Stimulated activated CD8-positive, alpha-beta memory T cell treated with anti-CD3 and anti-CD28 coated beads, Interleukin-7, amount 100 ng/mL, for 48 hours (primary cell): ENCODE data around the gene TGFB1.
"Not testable (repeated sequence)": the region's sequence is repeated elsewhere in the genome, so short reads cannot be mapped to it uniquely, and the experiment has no call there.

Source experiments
- DNase-seq, 2 donors: peaks; one replicate each; pipeline ENCODE4 v3.0.0-alpha.2; 2020; ENCODE audit warnings: low read depth in 1 of 2; ENCODE audit errors: extremely low read depth in 1 of 2

The TGFB1 gene

DNA sequence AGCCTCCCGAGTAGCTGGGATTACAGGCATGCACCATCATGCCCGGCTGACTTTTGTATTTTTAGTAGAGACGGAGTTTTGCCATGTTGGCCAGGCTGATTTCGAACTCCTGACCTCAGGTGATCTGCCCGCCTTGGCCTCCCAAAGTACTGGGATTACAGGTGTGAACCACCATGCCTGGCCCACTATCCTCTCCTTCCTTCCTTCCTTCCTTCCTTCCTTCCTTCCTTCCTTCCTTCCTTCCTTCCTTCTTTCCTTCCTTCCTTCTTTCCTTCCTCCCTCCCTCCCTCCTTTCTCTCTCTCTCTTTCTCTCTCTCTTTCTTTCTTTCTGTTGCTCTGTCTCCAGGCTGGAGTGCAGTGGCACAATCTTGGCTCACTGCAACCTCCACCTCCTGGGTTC lies 17.4 kb upstream of the TGFB1 start:
- DNase-seq = not testable (repeated sequence)

DNA sequence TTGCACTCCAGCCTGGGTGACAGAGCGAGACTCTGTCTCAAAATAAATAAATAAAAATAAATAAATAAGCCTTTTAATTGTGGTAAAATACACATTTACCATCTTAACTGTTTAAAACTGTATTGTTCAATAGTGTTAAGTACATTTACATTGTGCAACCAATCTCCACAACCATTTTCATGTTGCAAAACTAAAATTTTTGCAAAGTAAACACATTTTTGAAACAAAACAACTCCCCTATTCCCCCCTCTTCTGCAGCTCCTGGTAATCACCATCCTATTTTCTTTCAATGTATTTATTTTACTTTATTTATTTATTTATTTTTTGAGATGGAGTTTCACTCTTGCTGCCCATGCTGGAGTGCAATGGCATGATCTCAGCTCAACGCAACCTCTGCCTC lies 16.0 kb upstream of the TGFB1 start:
- no peak for DNase-seq

DNA sequence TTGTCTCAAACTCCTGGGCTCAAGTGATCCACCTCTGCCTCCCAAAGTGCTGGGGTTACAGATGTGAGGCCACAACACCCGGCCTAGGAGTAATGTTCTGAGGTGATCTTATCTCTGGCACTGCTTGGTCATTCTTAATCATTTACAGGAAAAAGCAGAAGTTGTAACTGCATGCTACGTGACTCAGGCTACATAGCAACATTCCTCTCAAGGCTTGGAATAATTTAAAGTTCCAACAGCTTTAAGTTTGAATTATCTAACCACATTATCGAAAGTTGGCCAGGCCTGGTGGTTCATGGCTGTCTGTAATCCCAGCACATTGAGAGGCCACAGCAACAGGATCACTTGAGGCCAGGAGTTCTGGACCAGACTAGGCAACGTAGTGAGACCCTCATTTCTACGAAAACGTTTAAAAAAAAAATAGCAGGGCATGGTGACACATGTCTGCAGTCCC lies 14.2 kb upstream of the TGFB1 start:
- DNase-seq = no peak

DNA sequence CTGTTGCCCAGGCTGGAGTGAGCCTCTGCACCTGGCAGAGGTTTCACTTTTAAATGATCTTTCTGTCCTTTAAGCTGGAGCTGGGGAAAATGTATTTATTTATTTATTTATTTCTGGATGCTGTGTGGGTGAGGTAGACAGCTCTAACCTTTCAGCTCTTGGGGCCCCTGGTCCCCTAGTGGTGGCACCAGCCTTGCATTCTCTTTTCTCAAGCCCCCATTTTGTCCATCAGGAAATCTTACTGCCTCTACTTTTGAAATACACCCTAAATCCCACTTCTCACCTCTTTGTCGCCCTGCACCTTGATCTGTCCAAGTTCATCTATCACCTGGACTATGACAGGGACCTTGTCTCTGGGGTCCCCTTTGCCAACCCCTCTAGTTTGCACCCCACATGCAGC lies 12.4 kb upstream of the TGFB1 start:
- DNase-seq = no peak

DNA sequence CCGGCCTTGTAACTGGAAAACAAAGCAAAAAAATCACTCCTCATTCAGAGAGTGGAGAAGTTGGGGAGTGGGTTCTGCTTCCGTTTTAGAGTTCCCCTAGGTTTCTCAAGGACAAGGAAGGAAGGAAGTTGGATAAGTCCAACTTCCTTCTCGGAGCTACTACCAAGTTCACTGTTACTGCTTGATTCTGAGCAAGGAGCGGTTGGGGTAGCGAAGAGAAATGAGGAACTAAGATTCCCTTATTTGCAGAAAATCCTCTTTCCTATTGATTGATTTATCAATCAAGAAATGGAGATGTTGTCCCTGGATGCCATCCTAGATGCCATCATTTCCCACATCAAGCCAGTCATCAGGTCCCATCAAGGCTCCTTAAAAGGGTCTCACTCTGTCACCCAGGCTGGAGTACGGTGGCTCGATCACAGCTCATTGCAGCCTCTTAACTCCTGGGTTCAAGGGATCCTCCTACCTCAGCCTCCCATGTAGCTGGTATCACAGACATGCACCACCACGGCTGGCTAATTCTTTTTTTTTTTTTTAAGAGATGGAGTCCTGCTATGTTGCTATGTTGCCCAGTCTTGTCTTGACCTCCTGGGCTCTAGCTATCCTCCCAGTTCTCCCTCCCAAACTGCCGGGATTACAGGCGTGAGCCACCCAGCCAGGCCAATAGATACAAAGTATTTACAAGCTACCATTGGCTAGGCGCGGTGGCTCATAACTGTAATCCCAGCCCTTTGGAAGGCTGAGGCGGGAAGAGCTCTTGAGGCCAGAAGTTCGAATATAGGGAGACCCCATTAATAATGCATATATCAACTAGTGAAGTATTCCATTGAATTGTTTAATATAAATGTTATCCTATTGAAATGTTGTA lies 11.0 kb upstream of the TGFB1 start:
- no peak for DNase-seq

DNA sequence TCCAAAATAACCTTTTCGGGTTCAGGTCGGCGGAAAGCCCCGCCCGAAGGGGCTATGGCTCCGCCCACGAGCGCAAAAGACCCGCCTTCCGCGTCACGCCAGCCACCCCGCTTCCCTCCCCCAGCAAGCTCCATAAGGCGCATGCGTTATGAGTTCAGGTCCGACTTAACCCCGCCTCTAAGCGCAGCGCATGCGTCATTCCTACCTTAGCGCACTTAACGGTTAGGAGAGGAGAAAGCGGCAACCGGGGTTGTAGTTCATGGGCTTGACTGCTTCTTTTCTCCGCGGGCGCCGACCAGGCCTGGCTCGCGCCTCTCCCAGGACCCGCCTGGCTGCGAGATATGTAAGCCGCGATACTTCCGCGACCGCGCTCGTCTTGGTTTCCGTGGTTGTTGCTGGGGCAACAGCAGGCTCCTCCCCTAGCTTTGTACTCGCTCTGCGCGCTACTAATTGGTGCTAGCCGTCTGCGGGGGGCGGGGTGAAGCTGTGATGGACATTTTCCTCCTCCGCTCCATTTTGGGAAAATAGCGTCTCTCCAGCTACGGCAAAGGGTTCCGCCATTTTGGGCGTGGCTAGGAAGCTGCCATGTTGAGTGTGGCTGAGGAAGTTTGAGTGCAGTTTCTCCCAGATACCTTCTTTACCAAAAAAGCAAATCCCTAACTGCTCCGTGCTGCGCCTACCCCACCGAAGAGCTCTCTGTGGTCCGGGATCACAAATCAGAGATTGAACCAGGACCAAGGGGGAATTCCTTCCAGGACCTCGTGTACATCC lies 10.2 kb upstream of the TGFB1 start, which contains the start of gene B9D2:
Gene B9D2 (minus strand): TSS at position 397 of the 771 bp plus-strand sequence. CDS start 630 bp downstream, outside the sequence.
- DNase-seq = peak; percentile 86 to 97

DNA sequence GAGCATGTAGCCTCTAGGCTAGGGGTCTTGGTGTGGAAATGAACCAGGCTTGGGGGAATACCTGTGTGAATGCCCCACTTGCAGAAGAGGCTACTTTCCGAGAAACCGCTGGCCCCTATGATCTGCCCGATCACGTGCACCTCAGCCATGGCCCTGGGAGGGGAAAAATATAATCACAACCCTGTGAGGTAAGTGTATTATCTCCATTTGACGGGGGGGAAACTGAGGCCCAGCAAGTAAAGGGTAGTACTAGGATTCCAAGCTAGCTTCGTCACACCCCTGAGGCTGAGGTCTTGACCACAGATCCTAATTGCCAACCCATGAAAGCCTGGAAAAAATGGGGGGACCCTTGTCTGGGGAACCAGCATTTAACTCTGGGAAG lies 9.6 kb upstream of the TGFB1 start:
- DNase-seq = no peak

DNA sequence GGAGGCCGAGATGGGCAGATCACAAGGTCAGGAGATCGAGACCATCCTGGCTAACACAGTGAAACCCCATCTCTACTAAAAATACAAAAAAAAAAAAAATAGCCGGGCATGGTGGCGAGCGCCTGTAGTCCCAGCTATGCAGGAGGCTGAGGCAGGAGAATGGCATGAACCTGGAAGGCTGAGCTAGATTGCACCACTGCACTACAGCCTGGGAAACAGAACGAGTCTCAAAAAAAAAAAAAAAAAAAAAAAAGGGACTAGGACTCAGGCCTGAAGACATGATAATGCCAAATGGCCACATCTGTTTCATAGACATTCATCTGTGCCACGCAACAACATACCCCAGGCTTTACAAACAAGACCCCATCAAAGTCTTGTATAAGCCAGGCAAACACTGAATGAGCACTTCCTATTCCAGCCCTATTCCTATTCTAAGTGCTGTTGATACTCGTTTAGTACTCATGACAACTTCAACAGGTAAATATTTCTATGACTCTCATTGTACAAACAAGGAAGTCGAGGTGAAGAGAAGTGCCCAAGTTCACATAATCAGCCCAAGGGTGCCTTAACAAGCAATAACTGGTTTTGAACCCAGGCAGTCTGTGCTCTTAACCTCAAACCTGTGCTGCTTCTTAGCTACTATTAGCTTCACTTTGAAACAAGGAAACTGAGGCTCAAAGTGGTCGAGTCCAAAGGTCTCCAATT lies 8.6 kb upstream of the TGFB1 start:
- DNase-seq = no peak

DNA sequence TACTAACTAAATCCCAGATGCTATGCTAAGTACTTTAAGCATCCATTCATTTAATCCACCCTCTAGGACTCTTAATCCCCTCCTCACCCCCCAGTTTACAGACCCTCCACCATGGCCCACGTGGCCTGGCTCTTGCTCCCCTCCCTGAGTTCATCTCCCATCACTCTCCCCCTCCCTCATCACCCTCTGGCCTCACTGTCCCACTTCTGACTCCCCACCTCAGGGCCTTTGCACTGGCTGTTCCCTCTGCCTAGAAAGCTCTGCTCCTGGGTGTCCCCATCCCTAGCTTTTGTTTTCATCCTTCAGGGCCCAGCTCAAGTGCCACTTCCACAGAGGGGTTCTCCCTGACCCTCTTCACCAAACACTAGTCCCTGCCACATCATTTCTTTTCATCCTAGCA lies 6.0 kb upstream of the TGFB1 start:
- DNase-seq = no peak

DNA sequence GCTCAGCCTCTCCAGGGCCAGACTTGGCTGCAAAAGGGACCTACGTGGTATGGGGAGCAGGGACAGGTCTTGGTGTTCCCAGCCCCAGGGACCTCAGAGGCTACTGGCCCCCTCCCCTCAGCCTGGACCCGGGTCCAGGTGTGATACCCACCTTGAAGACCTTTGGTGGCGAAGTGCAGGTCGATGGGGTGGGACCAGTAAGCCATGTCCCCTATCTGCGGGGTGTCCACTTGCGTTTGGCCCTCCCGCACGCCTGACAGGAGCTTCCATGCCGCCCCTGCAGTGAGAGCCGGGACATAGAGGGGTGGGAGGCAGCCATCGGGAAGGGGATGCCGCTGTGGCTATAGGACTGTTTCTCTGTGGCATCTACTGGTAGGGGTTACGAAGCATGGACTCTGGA lies 4.0 kb upstream of the TGFB1 start:
- no peak for DNase-seq

DNA sequence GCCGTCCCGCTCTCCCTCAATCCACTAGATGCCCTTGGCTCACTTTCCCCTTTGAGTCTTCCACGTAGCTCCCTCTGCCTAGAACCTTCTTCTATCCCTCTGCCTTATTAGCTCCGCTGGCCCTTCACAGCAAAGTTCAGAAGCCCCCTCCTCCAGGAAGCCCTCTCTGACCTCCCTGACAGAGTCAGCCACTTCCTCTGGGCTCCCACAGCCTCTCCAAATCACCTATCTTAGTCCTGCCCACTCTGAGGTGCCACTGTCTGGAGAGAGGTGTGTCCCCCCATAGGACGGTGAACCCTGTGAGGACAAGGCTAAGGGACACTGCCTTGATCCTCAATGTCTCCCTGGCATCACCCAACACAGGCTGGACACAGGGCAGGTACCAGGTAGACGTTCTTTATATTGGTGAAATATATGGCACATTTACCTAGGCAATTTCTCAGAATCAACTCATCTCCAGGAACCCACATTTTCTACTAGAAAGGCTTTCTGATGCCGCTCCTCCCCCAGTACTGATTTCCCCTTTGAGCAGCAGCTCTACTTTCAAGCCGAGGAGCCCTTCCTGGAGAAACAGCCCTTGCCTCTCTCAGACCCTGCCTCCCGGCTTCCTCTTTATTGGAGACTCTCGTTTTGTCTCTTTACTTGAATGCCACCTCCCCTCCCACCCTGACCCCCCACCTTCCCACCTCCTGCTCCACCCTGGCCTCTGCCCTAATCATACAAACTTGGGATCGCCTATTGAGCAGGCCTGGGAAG lies 3.4 kb upstream of the TGFB1 start:
- DNase-seq = no peak

DNA sequence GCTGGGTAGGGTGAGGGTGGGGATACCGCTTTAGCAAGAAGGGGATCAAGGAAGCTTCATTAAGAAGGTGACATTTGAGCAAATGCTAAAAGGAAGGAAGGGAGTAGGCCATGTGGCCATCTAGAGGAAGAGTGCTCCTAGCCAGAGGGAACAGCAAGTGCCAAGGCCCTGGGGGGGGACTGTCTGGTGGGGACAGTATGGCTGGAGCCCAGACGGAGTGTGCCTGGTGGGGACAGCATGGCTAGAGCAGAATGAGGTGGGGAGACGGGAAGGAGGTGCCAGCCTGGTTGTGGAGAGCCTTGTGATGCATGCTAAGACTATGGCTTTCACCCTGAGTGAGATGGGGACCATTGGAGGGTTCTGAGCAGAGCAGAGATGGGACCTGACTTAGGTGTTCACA lies 2.1 kb upstream of the TGFB1 start:
- DNase-seq = no peak

DNA sequence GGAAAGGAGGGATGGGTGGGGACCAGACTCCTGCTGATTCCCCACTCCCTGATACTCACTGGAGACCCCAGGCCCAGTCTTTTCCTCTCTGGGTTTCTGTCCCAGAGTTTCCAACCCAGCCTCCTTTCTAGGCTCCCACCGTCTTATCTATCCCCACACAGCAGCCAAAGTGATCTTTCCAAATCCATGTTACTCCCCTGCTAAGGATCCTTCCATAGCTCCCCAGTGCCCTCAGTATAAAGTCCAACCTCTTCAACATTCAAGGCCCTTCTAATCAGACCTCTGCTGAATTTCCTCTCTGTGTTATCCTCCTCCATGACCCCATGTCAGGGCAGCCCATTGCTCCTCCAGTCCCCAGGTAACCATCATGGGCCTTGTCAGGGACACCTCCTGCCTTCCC lies 1.3 kb upstream of the TGFB1 start:
- DNase-seq = no peak

DNA sequence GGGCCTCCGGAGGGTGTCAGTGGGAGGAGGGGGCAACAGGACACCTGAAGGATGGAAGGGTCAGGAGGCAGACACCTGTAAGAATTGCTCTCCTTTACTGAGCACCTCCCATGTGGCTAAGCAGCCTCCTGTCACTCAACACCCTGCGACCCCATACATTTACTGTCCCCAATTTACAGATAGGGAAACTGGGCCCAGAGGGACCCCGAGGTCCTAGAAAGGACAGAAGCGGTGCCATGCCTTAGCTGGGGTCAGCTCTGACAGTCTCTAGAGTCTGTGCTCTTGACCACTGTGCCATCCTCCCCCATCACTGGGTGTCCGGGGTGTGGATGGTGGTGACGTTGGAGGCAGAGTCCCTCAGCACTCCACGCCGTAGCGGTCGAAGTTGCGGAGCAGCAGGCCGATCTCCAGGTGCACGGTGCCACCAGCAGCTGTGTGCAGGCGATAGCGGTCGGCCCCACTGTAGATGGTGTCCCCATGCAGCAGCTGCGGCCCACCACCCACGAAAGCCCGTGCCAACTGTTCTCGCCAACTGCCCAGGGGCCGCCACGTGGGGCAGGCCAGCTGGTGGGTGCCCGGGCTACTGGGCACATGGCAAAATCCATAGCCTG lies 726 bp upstream of the TGFB1 start:
- no peak for DNase-seq

DNA sequence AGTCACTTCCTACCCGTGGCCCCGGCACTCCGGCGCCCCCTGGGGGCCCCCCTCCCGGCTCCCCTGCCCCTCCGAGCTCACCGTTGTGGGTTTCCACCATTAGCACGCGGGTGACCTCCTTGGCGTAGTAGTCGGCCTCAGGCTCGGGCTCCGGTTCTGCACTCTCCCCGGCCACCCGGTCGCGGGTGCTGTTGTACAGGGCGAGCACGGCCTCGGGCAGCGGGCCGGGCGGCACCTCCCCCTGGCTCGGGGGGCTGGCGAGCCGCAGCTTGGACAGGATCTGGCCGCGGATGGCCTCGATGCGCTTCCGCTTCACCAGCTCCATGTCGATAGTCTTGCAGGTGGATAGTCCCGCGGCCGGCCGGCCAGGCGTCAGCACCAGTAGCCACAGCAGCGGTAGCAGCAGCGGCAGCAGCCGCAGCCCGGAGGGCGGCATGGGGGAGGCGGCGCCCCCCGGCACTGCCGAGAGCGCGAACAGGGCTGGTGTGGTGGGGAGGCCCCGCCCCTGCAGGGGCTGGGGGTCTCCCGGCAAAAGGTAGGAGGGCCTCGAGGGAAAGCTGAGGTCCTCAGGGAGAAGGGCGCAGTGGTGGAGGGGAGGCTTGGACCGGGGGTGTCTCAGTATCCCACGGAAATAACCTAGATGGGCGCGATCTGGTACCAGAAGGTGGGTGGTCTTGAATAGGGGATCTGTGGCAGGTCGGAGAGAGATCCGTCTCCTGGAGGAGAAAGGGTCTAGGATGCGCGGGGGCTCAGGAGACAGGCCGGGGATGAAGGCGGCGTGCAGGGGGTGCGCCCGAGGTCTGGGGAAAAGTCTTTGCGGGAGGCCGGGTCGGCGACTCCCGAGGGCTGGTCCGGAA lies 885 bp downstream of the TGFB1 start:
- peak; percentile 53 to 60 for DNase-seq

DNA sequence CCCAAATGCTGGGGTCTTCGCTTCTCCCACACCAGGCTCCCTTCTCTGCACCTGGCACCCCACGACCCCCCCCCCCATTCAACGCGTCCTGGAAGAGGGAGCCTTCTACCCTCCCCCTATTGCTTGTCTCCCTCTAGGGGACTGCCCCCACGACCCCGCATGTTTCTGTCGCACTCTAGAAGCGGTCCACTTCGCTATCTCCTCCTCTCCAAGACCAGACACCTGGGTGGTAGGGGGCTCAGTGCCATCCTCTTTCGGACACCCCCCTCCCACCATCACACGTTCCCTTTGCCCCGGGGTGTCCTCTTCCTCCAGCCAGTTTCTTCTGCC lies 1.5 kb downstream of the TGFB1 start:
- DNase-seq = no peak

DNA sequence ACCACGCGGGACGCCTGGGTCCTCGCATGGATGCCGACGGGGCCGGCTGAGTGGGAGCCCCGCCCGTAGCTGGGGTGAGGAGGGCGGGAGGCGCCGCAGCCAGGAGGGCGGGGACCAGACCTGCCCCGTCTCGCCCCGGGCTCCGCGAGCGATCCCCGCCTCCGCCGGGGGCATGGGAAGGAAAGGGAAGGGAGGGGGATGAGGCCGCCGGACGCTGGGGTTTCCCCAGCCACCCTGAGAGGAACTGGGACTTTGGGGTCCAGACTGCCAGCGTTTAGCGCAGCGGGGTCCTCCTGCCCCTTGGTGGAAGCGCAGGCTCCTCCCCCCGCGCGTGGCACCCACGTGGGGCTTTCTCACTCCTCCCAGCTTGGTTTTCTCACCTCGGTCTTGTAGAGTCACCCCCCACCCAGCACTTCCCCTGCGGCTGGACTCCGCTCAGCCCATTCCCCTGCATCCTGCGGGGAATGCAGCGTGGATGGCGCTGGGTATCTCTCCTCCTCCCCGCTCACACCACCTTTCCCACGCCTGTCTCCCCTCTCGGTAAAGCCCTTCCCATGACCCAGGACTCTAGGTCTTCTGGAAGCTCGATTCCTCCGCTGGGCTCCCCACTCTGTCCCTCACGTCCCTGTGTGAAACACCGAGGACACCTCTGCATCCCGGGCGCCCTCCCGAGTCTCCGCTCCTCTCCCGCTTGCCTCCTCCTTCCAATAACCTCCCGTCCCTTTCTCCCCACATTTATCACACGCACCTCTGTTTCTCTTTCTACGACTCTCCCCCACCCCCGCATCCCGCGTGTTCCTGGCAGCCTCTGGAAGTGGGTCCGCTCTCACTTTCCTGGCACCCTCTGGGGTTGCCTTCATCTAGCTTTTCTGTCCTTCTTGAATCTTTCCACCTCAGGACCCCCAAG lies 2.1 kb downstream of the TGFB1 start:
- peak; percentile 71 to 78 for DNase-seq

DNA sequence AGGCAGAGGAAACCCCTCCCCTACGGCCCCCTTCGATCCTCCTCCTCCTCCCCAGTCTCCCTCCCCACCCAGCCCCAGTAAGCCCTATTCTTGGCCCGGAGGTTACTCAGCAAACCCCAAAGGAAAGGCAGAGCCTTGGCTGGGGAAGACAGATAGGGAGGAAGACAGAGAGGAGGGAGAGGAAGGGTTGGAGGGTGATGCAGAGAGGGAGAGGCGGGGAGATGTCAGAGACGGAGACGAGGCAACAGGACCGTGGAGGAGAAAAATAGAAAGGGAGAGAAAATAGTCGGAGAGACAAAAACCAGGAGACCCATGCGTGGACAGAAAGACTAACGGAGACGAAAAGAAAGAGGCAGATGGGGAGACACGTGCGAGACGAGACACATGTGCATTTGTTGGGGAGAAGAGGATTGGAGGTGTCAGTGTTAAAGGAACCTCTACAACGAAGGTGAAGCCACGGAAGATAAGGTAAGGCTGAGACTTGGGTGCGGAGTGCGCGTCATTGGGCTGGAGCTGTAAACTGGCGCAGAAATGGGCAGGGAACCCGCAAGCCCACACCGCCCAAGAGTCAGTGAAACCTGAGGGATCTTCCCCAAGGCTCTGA lies 2.9 kb downstream of the TGFB1 start:
- DNase-seq = no peak
